CD14-positive monocyte (primary cell): ENCODE results near the gene ARHGEF1. TPM values are rescaled to one million over a fixed set of nuclear protein-coding genes. Genes with fewer than 3 reads are reported as not detected.

Experiments used
- DNase-seq, 3 donors: peaks; one replicate each; pipeline ENCODE4 v3.0.0-alpha.2; 2011 to 2022
- H2AFZ ChIP-seq: 2 replicates; pipeline ENCODE4 v1.6.0; 2012; ENCODE audit warnings: mild to moderate bottlenecking, low read depth, low read length, inconsistent platforms; ENCODE audit not compliant: insufficient read depth, poor library complexity, severe bottlenecking
- H3K27ac ChIP-seq, 2 donors: 1 replicate in 1 of 2; 2 replicates in 1 of 2; pipeline ENCODE4 v1.5.1; 2012 to 2013; ENCODE audit warnings: low read length in 2 of 2, control low read depth in 1 of 2, inconsistent platforms in 1 of 2, low read depth in 1 of 2, mild to moderate bottlenecking in 1 of 2
- H3K27me3 ChIP-seq, 2 donors: one replicate each; pipeline versions ENCODE4 v1.6.0 to v1.6.1; 2011 to 2013; ENCODE audit warnings: low read length in 2 of 2; ENCODE audit not compliant: control insufficient read depth in 2 of 2, insufficient read depth in 2 of 2
- H3K36me3 ChIP-seq, 2 donors: replicated peaks in 1 of 2; 1 replicate in 1 of 2; 2 replicates in 1 of 2; pipeline versions ENCODE4 v1.5.1 to v1.6.1; 2012 to 2013; ENCODE audit warnings: low read length in 2 of 2, control low read depth in 1 of 2, inconsistent platforms in 1 of 2, mild to moderate bottlenecking in 1 of 2; ENCODE audit not compliant: insufficient read depth in 2 of 2, control insufficient read depth in 1 of 2
- H3K4me1 ChIP-seq, 2 donors: 1 replicate in 1 of 2; 2 replicates in 1 of 2; pipeline versions ENCODE4 v1.5.1 to v1.6.1; 2012 to 2013; ENCODE audit warnings: low read length in 2 of 2, control low read depth in 1 of 2, inconsistent platforms in 1 of 2, mild to moderate bottlenecking in 1 of 2, moderate library complexity in 1 of 2; ENCODE audit not compliant: insufficient read depth in 2 of 2, control insufficient read depth in 1 of 2
- H3K4me2 ChIP-seq: replicated peaks from 2 replicates; pipeline ENCODE3; 2012; ENCODE audit warnings: low read length, moderate library complexity, mild to moderate bottlenecking; ENCODE audit not compliant: poor library complexity, severe bottlenecking; ENCODE audit errors: extremely low read depth
- H3K4me3 ChIP-seq, 3 experiments: fragments of 200-600 bp in 1 of 3; sonication (generic) in 1 of 3; replicated peaks in 1 of 3; 1 replicate in 2 of 3; 2 replicates in 1 of 3; pipeline ENCODE4 v1.5.1; 2011 to 2013; ENCODE audit warnings: low read length in 3 of 3, mild to moderate bottlenecking in 3 of 3, control low read depth in 2 of 3, low read depth in 2 of 3, inconsistent platforms in 1 of 3, moderate library complexity in 1 of 3
- H3K79me2 ChIP-seq: 2 replicates; pipeline ENCODE4 v1.6.0; 2012; ENCODE audit warnings: mild to moderate bottlenecking, control low read depth, inconsistent platforms, low read length, moderate library complexity; ENCODE audit not compliant: insufficient read depth
- H3K9ac ChIP-seq: 2 replicates; pipeline ENCODE4 v1.6.0; 2017; ENCODE audit warnings: low read length, mild to moderate bottlenecking; ENCODE audit not compliant: insufficient read depth, poor library complexity, severe bottlenecking
- H3K9me3 ChIP-seq, 2 donors: replicated peaks in 1 of 2; 1 replicate in 1 of 2; 2 replicates in 1 of 2; pipeline versions ENCODE4 v1.5.1 to v1.6.1; 2012 to 2013; ENCODE audit warnings: low read length in 2 of 2, control low read depth in 1 of 2; ENCODE audit not compliant: control insufficient read depth in 1 of 2, insufficient read depth in 1 of 2
- H4K20me1 ChIP-seq: 2 replicates; pipeline ENCODE4 v1.6.0; 2012; ENCODE audit warnings: mild to moderate bottlenecking, low read length, control low read depth, moderate library complexity; ENCODE audit not compliant: insufficient read depth
- H3K27ac Mint-ChIP-seq, 7 donors: one replicate each; pipeline ENCODE4 v1.8.0; 2020; ENCODE audit warnings: mild to moderate bottlenecking in 7 of 7, mixed read lengths in 7 of 7, moderate library complexity in 6 of 7, inconsistent platforms in 2 of 7
- H3K27me3 Mint-ChIP-seq, 3 donors: one replicate each; pipeline ENCODE4 v1.8.0; 2021 to 2022; ENCODE audit warnings: low read depth in 3 of 3, mild to moderate bottlenecking in 3 of 3, mixed read lengths in 3 of 3, moderate library complexity in 3 of 3, inconsistent platforms in 1 of 3
- H3K36me3 Mint-ChIP-seq, 2 donors: one replicate each; pipeline ENCODE4 v1.8.0; 2020; ENCODE audit warnings: mixed read lengths in 2 of 2, inconsistent platforms in 1 of 2, mild to moderate bottlenecking in 1 of 2
- H3K4me1 Mint-ChIP-seq: one replicate; pipeline ENCODE4 v1.8.0; 2020; ENCODE audit warnings: mild to moderate bottlenecking, mixed read lengths
- H3K4me3 Mint-ChIP-seq, 2 donors: one replicate each; pipeline ENCODE4 v1.8.0; 2020; ENCODE audit warnings: mild to moderate bottlenecking in 2 of 2, mixed read lengths in 2 of 2, moderate library complexity in 1 of 2
- H3K9me3 Mint-ChIP-seq, 7 donors: one replicate each; pipeline ENCODE4 v1.8.0; 2020 to 2022; ENCODE audit warnings: mixed read lengths in 7 of 7, mild to moderate bottlenecking in 6 of 7, moderate library complexity in 6 of 7, inconsistent platforms in 2 of 7
- WGBS: methylation state at CpG from one replicate; pipeline ENCODE4 v1.1.5; 2013; ENCODE audit warnings: missing lambda C conversion rate; ENCODE audit not compliant: insufficient coverage; 5-methylcytosine and 5-hydroxymethylcytosine counted together
- intact Hi-C, 2 donors: fragments of 100-400 bp; cut with micrococcal nuclease; formaldehyde crosslinking; loops; one replicate each; pipeline versions ENCODE4 v1.15.0 to v1.15.1; 2023
- polyA plus RNA-seq, 3 donors: library from polyadenylated mRNA; depleted of rRNA in 1 of 3; unstranded in 2 of 3; stranded (reverse) in 1 of 3; fragments of 300-500 nt in 2 of 3; fragments of >200 nt in 1 of 3; fragmentation: Illumina TruSeq in 2 of 3; gene quantifications; 1 replicate in 2 of 3; 2 replicates in 1 of 3; pipeline ENCODE4 v1.2.3, GENCODE V29; 2012 to 2021
- TF ChIP-seq, protein P1 (sequence below): fragments of 200-600 bp; IDR thresholded peaks from one replicate; pipeline ENCODE4 v1.8.0; 2022; ENCODE audit warnings: antibody characterized with exemption, mild to moderate bottlenecking

ARHGEF1 gene
- polyA plus RNA-seq, 3 donors: 82.8 to 622 (median 95.5) TPM

DNA sequence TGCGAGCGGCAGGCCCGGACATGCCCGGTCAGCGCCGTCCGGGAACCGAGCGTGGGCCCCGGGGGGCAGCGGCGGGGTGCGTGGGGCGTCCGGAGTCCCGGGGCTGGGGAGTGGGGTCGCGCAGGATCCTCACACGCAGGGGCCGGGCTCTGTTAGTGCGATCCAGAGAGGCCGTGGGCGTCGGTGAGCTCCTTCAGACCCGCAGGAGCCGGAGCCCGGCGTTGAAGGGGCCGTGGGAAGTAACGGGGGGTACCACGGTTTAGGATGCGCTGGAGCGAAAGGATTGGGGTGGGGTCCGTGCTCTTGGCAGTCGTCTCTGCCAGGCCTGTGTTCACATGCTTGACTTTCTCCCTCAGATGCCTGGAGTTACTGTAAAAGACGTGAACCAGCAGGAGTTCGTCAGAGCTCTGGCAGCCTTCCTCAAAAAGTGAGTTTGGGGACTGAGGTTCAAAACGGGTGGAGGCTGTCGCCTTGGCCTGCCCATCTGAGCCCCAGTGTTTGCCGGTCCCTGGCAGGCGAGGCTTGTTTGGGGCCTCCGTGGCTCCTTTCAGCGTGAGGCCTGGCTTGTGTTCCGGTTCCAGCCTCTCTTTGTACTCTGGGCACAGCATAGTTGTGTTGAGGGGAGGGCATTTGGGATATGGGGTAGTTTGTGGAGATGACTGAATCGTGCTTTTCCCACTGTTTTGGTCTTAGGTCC lies 22.4 kb upstream of the ARHGEF1 start:
- TF ChIP-seq, protein P1, sequence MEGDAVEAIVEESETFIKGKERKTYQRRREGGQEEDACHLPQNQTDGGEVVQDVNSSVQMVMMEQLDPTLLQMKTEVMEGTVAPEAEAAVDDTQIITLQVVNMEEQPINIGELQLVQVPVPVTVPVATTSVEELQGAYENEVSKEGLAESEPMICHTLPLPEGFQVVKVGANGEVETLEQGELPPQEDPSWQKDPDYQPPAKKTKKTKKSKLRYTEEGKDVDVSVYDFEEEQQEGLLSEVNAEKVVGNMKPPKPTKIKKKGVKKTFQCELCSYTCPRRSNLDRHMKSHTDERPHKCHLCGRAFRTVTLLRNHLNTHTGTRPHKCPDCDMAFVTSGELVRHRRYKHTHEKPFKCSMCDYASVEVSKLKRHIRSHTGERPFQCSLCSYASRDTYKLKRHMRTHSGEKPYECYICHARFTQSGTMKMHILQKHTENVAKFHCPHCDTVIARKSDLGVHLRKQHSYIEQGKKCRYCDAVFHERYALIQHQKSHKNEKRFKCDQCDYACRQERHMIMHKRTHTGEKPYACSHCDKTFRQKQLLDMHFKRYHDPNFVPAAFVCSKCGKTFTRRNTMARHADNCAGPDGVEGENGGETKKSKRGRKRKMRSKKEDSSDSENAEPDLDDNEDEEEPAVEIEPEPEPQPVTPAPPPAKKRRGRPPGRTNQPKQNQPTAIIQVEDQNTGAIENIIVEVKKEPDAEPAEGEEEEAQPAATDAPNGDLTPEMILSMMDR: no peak
- 1% methylated on average over 42 of the region's 45 CpGs for WGBS
- H4K20me1 ChIP-seq: peaks cover 52% of the 10 kb centered on the region
- H3K9ac ChIP-seq: peak overlapping the region; percentile 90
- H3K36me3 ChIP-seq: peaks cover 38 to 46% of the 10 kb centered on the region in 2 donors
- H3K4me2 ChIP-seq: peak overlapping the region; percentile 98
- H3K79me2 ChIP-seq: peaks cover 58% of the 10 kb centered on the region
- intact Hi-C loops: loop anchor here (2.0 to 5.0 kb wide), 2 partner anchors 22 to 97 kb away; partner anchors contain the start of genes ARHGEF1 (in 2 of the 2) and RABAC1 (in 2 of the 2)
- peaks cover 0 to 3% (median 2%) of the 10 kb centered on the region in 3 donors for H3K27me3 Mint-ChIP-seq
- H3K4me3 ChIP-seq: peak overlapping the region; percentile 59 to 95 (median 68)
- peak overlapping the region; percentile 87 to 100 (median 91) for H3K27ac Mint-ChIP-seq
- H2AFZ ChIP-seq: peak overlapping the region; percentile 88
- no peaks in the 10 kb centered on the region for H3K9me3 Mint-ChIP-seq
- H3K27ac ChIP-seq: peak overlapping the region; percentile 34 to 90
- H3K9me3 ChIP-seq: no peaks in the 10 kb centered on the region
- peaks cover 45% of the 10 kb centered on the region for H3K4me1 Mint-ChIP-seq
- H3K36me3 Mint-ChIP-seq: peaks cover 35 to 47% of the 10 kb centered on the region in 2 donors
- no peaks in the 10 kb centered on the region for H3K27me3 ChIP-seq
- H3K4me3 Mint-ChIP-seq: peak overlapping the region; percentile 92 to 93
- peak in 1 of 3 donors; percentile 29 for DNase-seq
- H3K4me1 ChIP-seq: peaks cover 35 to 43% of the 10 kb centered on the region in 2 donors

DNA sequence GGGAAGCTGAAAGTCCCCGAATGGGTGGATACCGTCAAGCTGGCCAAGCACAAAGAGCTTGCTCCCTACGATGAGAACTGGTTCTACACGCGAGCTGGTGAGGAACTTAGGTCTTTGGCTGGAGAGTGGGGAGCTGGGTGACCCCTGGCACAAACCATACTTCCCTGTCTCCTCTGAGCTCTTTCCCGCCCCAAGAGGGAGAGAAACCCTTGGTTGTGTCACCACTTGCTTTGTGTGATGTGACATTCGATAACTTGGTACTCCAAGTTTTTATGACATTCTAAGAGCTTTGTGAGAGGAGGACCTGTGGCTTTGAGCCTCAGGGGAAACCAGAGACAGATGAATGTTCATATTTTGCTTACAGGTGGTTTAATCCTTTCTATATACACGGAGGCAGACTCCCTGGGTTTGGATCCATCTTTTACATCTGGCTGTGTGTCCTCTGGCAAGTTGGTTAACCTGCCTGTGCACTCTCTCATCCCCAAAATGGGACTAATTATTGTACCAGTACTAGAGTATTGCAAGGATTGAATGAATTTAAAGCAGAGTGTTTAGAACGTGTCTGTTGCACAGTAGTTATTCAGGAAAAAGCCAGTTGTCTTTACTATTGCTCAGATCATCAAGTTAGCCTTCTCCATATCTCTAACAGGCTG lies 21.7 kb upstream of the ARHGEF1 start:
- TF ChIP-seq, protein P1: no peak
- H3K4me3 Mint-ChIP-seq: peak overlapping the region; percentile 92 to 93
- 60% methylated on average over 1 of the region's 9 CpGs for WGBS
- Histone ChIP-seq H3K4me3 (peak overlapping the region; percentile 59 to 95 (median 68)), H3K4me2 (peak overlapping the region; percentile 98), H3K27me3 (no peaks in the 10 kb centered on the region), H3K9ac (peak overlapping the region; percentile 90), H3K9me3 (no peaks in the 10 kb centered on the region), H3K36me3 (peaks cover 38 to 50% of the 10 kb centered on the region in 2 donors), H4K20me1 (peaks cover 57% of the 10 kb centered on the region), H3K4me1 (peaks cover 36 to 43% of the 10 kb centered on the region in 2 donors), H3K79me2 (peaks cover 63% of the 10 kb centered on the region), H3K27ac (peak overlapping the region in 1 of 2 donors; percentile 90), H2AFZ (peak overlapping the region; percentile 88)
- H3K4me1 Mint-ChIP-seq: peaks cover 46% of the 10 kb centered on the region
- peaks cover 36 to 52% of the 10 kb centered on the region in 2 donors for H3K36me3 Mint-ChIP-seq
- no peaks in the 10 kb centered on the region for H3K9me3 Mint-ChIP-seq
- peak in 1 of 3 donors; percentile 24 for DNase-seq
- H3K27ac Mint-ChIP-seq: peak overlapping the region; percentile 87 to 100 (median 91)
- intact Hi-C loops: loop anchor here (2.0 to 5.0 kb wide), 2 partner anchors 22 to 96 kb away; partner anchors contain the start of genes ARHGEF1 (in 2 of the 2) and RABAC1 (in 2 of the 2)
- peaks cover 0 to 3% (median 2%) of the 10 kb centered on the region in 3 donors for H3K27me3 Mint-ChIP-seq
